Measurements from ENCODE around the gene PEG3.

Gene PEG3

GRCh38 chr19:56877069-56877715, 36.7 kb upstream of the PEG3 start:
- TF ChIP-seq CTCF (IDR thresholded peaks at IDR 0.05; ENCODE audit: unreplicated experiment in 3 of 3), result no peak
- Mint-ChIP-seq H3K9me3 (peaks cover 53% of the 10 kb centered on the region), H3K4me3 (no peak overlapping the region), H3K27ac (no peak overlapping the region), H3K36me3 (ENCODE audit: low read depth) (peaks cover 14% of the 10 kb centered on the region), H3K27me3 (ENCODE audit: low read depth) (no peaks in the 10 kb centered on the region), H3K4me1 (no peaks in the 10 kb centered on the region)

GRCh38 chr19:56875717-56876116, 35.2 kb upstream of the PEG3 start:
- no peak for TF ChIP-seq CTCF (IDR thresholded peaks at IDR 0.05; ENCODE audit: unreplicated experiment in 3 of 3)
- peaks cover 17% of the 10 kb centered on the region for H3K36me3 Mint-ChIP-seq (ENCODE audit: low read depth)
- H3K4me1 Mint-ChIP-seq, result no peaks in the 10 kb centered on the region
- no peak overlapping the region for H3K4me3 Mint-ChIP-seq
- H3K27ac Mint-ChIP-seq, result no peak overlapping the region
- H3K9me3 Mint-ChIP-seq, result peaks cover 57% of the 10 kb centered on the region
- no peaks in the 10 kb centered on the region for H3K27me3 Mint-ChIP-seq (ENCODE audit: low read depth)

GRCh38 chr19:56874530-56874929, 34.0 kb upstream of the PEG3 start:
- TF ChIP-seq CTCF (IDR thresholded peaks at IDR 0.05; ENCODE audit: unreplicated experiment in 3 of 3), result no peak
- Mint-ChIP-seq H3K27ac (no peak overlapping the region), H3K4me3 (no peak overlapping the region), H3K27me3 (ENCODE audit: low read depth) (no peaks in the 10 kb centered on the region), H3K36me3 (ENCODE audit: low read depth) (peaks cover 21% of the 10 kb centered on the region), H3K4me1 (no peaks in the 10 kb centered on the region), H3K9me3 (peaks cover 61% of the 10 kb centered on the region)

GRCh38 chr19:56873493-56873892, 33.0 kb upstream of the PEG3 start:
- TF ChIP-seq CTCF (IDR thresholded peaks at IDR 0.05; ENCODE audit: unreplicated experiment in 3 of 3), result no peak
- Mint-ChIP-seq H3K27me3 (ENCODE audit: low read depth) (no peaks in the 10 kb centered on the region), H3K4me3 (no peak overlapping the region), H3K9me3 (peaks cover 66% of the 10 kb centered on the region), H3K4me1 (no peaks in the 10 kb centered on the region), H3K27ac (no peak overlapping the region), H3K36me3 (ENCODE audit: low read depth) (peaks cover 21% of the 10 kb centered on the region)

- no peaks in the 10 kb centered on the region for H3K4me1 Mint-ChIP-seq
- H3K27ac Mint-ChIP-seq, result no peak overlapping the region
- no peak for TF ChIP-seq CTCF (IDR thresholded peaks at IDR 0.05; ENCODE audit: unreplicated experiment in 3 of 3)
- no peak overlapping the region for H3K4me3 Mint-ChIP-seq
- H3K9me3 Mint-ChIP-seq, result peaks cover 71% of the 10 kb centered on the region
- peaks cover 21% of the 10 kb centered on the region for H3K36me3 Mint-ChIP-seq (ENCODE audit: low read depth)
- H3K27me3 Mint-ChIP-seq (ENCODE audit: low read depth), result no peaks in the 10 kb centered on the region
Observed at GRCh38 chr19:56869886-56870285, 29.4 kb upstream of the PEG3 start.

- no peak for TF ChIP-seq CTCF (IDR thresholded peaks at IDR 0.05; ENCODE audit: unreplicated experiment in 3 of 3)
- peaks cover 68% of the 10 kb centered on the region for H3K9me3 Mint-ChIP-seq
- H3K36me3 Mint-ChIP-seq (ENCODE audit: low read depth), result peaks cover 17% of the 10 kb centered on the region
- H3K27ac Mint-ChIP-seq, result no peak overlapping the region
- H3K4me1 Mint-ChIP-seq, result no peaks in the 10 kb centered on the region
- no peaks in the 10 kb centered on the region for H3K27me3 Mint-ChIP-seq (ENCODE audit: low read depth)
- H3K4me3 Mint-ChIP-seq, result no peak overlapping the region
Observed at GRCh38 chr19:56868446-56868845, 27.9 kb upstream of the PEG3 start.

Data from nephron (organoid).